Measurements from ENCODE around the gene CCDC90B.
"Not testable (repeated sequence)": the region's sequence is repeated elsewhere in the genome, so short reads cannot be mapped to it uniquely, and the experiment has no call there.

The CCDC90B gene

GRCh38 chr11:83294208-83294607 lies 8.0 kb upstream of the CCDC90B start:
- intact Hi-C loops (cut with DNase I), result loop anchor here (5.0 kb wide), 1 partner anchor 523 kb away; no protein-coding TSS in a partner anchor
- DNase-seq, result no peak

GRCh38 chr11:83293457-83293774 lies 7.2 kb upstream of the CCDC90B start:
- DNase-seq, result no peak
- intact Hi-C loops (cut with DNase I), result loop anchor here (5.0 kb wide), 1 partner anchor 524 kb away; no protein-coding TSS in a partner anchor

- intact Hi-C loops (cut with DNase I), result loop anchor here (5.0 kb wide), 1 partner anchor 524 kb away; no protein-coding TSS in a partner anchor
- peak in 31 of 42 donors; percentile 20 to 90 (median 66) for DNase-seq
Observed at GRCh38 chr11:83292709-83293456, 6.7 kb upstream of the CCDC90B start.

DNA sequence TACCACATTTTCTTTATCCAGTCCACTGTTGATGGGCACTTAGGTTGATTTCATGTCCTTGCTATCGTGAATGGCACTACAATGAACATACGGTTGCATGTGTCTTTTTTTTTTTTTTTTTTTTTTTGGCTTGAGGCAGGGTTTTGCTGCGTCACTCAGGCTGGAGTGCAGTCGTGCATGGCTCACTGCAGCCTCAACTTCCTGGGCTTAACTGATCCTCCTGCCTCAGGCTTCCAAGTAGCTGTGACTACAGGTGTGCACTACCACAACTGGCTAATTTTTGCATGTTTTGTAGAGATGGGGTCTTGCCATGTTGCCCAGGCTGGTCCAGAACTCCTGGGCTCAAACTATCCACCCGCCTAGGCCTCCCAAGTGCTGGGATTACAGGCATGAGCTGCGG lies 1.5 kb upstream of the CCDC90B start:
- DNase-seq, result no peak
- intact Hi-C loops (cut with DNase I), result loop anchor here (10.0 kb wide), 2 partner anchors 383 to 437 kb away; partner anchors contain the start of genes DDIAS and PRCP

DNA sequence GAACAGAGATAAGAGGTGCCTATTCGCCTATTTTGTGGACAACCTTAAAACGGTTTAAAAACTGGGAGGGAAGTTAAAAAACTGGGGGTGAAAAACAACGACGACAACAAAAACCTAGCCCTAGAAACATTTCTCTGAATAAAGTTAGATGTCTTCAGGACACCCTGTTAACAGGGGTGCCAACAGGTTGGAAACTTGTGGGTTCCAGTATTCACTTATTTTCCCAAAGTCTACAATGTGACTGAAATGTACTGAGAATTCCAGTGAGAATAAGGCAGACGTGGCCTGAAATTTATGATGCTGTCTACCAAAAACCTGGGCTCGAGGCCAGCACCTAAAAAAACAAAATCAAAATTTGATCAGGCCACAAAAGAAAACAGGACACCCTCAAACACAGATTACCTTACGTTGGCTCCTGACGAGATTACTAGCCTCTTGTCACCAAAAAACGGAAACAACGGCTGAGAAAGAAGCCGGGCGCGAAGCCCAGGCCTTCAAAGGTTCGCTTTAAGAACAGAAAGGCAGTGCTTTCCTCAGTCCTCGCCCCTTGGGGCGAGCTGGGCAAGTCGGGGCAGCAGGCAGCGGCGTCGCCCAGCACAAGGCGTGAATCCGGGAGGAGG lies 906 bp downstream of the CCDC90B start:
- DNase-seq, result no peak

GRCh38 chr11:83284501-83285150 lies 1.5 kb downstream of the CCDC90B start:
- DNase-seq, result no peak
- intact Hi-C loops (cut with DNase I), result loop anchor here (10.0 kb wide), 2 partner anchors 380 to 440 kb away; partner anchors contain the start of genes DDIAS and PRCP

More for the DNA sequence above, 906 bp downstream of the CCDC90B start:
- intact Hi-C loops (cut with DNase I), result loop anchor here (10.0 kb wide), 2 partner anchors 380 to 440 kb away; partner anchors contain the start of genes DDIAS and PRCP

- intact Hi-C loops (cut with DNase I), result loop anchor here (10.0 kb wide), 2 partner anchors 377 to 443 kb away; partner anchors contain the start of genes DDIAS and PRCP
Observed at GRCh38 chr11:83282084-83282716, 4.0 kb downstream of the CCDC90B start.

GRCh38 chr11:83280256-83280655 lies 5.9 kb downstream of the CCDC90B start:
- DNase-seq, result no peak

More at GRCh38 chr11:83282084-83282716, 4.0 kb downstream of the CCDC90B start:
- DNase-seq, result no peak

DNA sequence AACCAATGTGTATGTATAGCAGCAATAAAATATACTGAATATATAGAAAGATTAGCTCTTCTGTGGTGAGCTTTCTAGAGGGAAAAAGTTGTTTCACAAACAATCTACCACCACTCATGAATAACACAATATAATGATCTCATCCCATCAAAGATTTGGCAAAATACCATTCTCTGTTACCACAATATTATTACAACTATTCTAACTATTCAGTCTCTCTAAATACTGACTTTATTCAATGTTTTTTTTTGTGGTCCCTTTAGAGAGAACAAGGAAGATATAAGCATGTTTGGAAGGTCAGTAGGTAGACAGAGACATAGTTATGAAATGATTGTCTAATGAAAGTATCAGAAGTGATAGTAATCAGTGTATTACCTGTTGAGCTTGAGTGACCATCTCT lies 7.8 kb downstream of the CCDC90B start:
- intact Hi-C loops (cut with DNase I), result no loop called here
- no peak for DNase-seq

More at GRCh38 chr11:83280256-83280655, 5.9 kb downstream of the CCDC90B start:
- intact Hi-C loops (cut with DNase I), result loop anchor here (10.0 kb wide), 2 partner anchors 375 to 445 kb away; partner anchors contain the start of genes DDIAS and PRCP

GRCh38 chr11:83275888-83276641 lies 10.1 kb downstream of the CCDC90B start:
- intact Hi-C loops (cut with DNase I), result no loop called here

DNA sequence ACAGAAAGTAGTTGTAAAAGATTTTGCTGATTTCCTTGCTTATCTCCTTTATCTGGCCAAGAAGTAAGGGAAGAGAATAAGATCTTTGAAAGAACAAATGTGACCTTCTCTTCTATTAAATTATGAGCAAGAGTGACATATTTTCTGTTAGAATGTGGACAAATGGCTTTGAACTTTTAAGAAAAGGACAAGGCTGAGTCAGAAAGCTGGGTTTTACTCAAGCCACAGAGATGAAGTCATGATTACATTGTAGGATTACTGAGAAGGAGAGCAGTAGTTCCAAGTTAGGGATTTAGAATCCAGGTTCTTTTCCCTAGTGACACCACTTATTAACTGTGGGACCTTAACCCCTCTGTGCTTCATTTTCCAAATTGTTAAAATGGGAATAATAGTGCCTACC lies 13.5 kb downstream of the CCDC90B start:
- intact Hi-C loops (cut with DNase I), result no loop called here
- no peak for DNase-seq

More at GRCh38 chr11:83275888-83276641, 10.1 kb downstream of the CCDC90B start:
- no peak for DNase-seq

DNA sequence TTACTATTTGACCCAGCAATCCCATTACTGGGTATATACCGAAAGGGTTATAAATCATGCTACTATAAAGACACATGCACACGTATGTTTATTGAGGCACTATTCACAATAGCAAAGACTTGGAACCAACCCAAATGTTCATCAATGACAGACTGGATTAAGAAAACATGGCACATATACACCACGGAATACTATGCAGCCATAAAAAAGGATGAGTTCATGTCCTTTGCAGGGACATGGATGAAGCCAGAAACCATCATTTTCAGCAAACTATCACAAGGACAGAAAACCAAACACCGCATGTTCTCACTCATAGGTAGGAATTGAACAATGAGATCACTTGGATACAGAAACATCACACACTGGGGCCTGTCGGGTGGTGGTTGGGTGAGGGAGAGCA lies 14.4 kb downstream of the CCDC90B start:
- DNase-seq; intact Hi-C loops (cut with DNase I): not testable (repeated sequence)

DNA sequence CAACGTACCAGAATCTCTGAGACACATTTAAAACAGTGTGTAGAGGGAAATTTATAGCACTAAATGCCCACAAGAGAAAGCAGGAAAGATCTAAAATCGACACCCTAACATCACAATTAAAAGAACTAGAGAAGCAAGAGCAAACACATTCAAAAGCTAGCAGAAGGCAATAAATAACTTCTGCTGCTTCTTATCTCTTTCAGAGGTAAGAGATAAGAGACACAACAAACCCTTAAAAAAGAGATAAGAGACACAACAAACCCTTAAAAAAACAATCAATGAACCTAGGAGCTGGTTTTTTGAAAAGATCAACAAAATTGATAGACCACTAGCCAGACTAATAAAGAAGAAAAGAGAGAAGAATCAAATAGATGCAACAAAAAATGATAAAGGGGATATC lies 17.1 kb downstream of the CCDC90B start:
- intact Hi-C loops (cut with DNase I); DNase-seq: not testable (repeated sequence)

- intact Hi-C loops (cut with DNase I), result no loop called here
- DNase-seq, result no peak
Observed at GRCh38 chr11:83265331-83265730, 20.8 kb downstream of the CCDC90B start.

GRCh38 chr11:83259559-83259958 lies 26.6 kb downstream of the CCDC90B start:
- intact Hi-C loops (cut with DNase I), result no loop called here
- no peak for DNase-seq

DNA sequence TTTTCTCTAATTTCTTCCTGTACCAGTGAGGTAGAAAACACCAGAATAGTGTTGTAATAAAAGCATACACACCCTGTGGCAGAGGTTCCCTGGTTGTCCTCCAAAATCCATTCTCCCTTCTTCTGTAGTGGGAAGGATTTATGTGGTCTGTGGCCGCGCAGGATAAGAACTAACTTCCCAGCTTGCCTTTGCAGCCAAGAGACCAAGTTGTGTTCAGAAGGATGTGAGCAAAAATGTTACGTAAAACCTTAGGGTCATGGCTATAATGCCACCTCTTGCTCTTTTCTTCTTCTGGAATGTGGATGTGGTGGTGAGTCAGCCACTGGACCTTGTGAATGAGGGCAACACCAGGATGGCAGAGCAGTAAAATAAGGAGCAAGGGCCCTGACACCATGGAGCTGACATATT lies 28.4 kb downstream of the CCDC90B start:
- DNase-seq, result no peak
- intact Hi-C loops (cut with DNase I), result no loop called here

- intact Hi-C loops (cut with DNase I), result no loop called here
Observed at GRCh38 chr11:83256602-83257340, 29.4 kb downstream of the CCDC90B start.

GRCh38 chr11:83255366-83255765 lies 30.8 kb downstream of the CCDC90B start:
- DNase-seq, result no peak
- intact Hi-C loops (cut with DNase I), result no loop called here

More at GRCh38 chr11:83256602-83257340, 29.4 kb downstream of the CCDC90B start:
- DNase-seq, result no peak

Data from head of caudate nucleus (tissue), 42 donors.